ENCODE data around the gene BANP. TPM values are rescaled to one million over a fixed set of nuclear protein-coding genes. Genes with fewer than 3 reads are reported as not detected.

BANP gene
- total and polyA plus RNA-seq, 2 of the 8 experiments (the other 6 are each of a cell fraction or from before 2014, with no cell fraction given) = 25.8 to 39.8 TPM

DNA sequence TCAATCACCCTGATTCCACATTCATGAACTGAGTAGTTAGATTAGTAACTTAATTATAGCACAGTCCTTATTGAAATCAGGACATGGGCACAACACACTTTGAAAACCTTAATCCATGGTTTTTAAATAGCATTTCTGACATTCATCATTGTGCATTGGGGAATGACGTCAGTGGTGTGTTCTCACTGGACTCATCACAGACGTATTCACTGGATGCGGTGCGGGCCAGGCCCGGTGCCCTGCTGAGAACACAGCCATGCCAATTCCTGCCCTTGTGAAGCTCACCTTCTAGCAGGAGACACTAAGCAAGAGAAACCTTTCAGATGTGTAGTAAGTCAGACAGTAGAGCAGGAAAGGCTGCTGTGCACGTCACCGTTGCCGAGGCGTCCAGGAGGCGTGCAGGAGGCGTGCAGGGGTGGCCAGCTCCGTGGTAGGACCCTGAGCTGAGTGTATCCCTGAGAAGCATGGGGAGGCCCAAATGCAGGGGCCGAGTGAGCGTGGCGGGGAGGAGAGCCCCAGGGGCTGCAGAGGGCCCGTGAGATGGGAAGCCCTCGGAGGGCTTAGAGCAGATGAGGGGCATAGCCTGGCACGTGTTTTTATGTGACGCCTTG is 12.9 kb downstream of the BANP start:
- Histone ChIP-seq H2BK12ac (ENCODE audit: low read depth, low read length) (no peak overlapping the region), H2AFZ (ENCODE audit: low read length) (no peak overlapping the region), H3K27me3 (replicated peaks in 1 of 4; ENCODE audit: control insufficient read depth in 3 of 4, extremely low read depth in 1 of 4, insufficient read depth in 3 of 4, low read length in 3 of 4) (no peaks in the 10 kb centered on the region), H2AK5ac (ENCODE audit: low read depth, low read length) (0 out of 2 replicates have a peak overlapping the region, but pooled peaks have one; percentile 24), H3K79me2 (ENCODE audit: control insufficient read depth in 1 of 2, insufficient read depth in 2 of 2, low read length in 2 of 2) (peaks cover 0 to 90% of the 10 kb centered on the region in 2 experiments), H3K4ac (replicated peaks; ENCODE audit: insufficient read length, low read depth, low read length) (peak overlapping the region; percentile 57), H4K5ac (ENCODE audit: insufficient read length, low read depth, low read length) (no peak overlapping the region), H2BK15ac (ENCODE audit: low read length) (no peak overlapping the region), H4K20me1 (replicated peaks in 1 of 2; ENCODE audit: control insufficient read depth in 1 of 2, insufficient read depth in 2 of 2, low read length in 2 of 2) (peaks cover 5 to 16% of the 10 kb centered on the region in 2 experiments), H3K79me1 (ENCODE audit: low read depth, low read length) (peaks cover 14% of the 10 kb centered on the region), H4K91ac (replicated peaks; ENCODE audit: insufficient read length, low read length) (peak overlapping the region; percentile 61), H3K27ac (ENCODE audit: low read depth, low read length) (no peak overlapping the region), H3K56ac (replicated peaks; ENCODE audit: insufficient read length, low read depth, low read length) (no peak overlapping the region), H2BK20ac (ENCODE audit: low read length) (no peak overlapping the region), H3K36me3 (ENCODE audit: control insufficient read depth in 2 of 4, insufficient read depth in 4 of 4, low read length in 3 of 4) (peaks cover 0 to 2% (median under 1%) of the 10 kb centered on the region in 4 experiments; a peak in 1 of 8 replicates), H3K14ac (ENCODE audit: insufficient read length) (no peak overlapping the region), H3K9ac (replicated peaks in 1 of 4; ENCODE audit: extremely low read depth in 1 of 4, low read depth in 3 of 4, low read length in 3 of 4) (peak overlapping the region in 1 of 4 experiments; percentile 26; a peak in 1 of 7 replicates), H2BK120ac (replicated peaks; ENCODE audit: low read depth, low read length) (no peak overlapping the region), H3K4me1 (replicated peaks in 1 of 4; ENCODE audit: control insufficient read depth in 3 of 4, insufficient read depth in 4 of 4, low read length in 3 of 4) (peaks cover 0 to 13% (median under 1%) of the 10 kb centered on the region in 4 experiments; a peak in 2 of 7 replicates), H2BK5ac (ENCODE audit: low read depth, low read length) (peak overlapping the region; percentile 32; the same call in 1 of the 2 replicates), H3K9me3 (ENCODE audit: insufficient read depth in 2 of 2, low read depth in 1 of 2, low read length in 1 of 2) (no peaks in the 10 kb centered on the region), H3K23ac (ENCODE audit: insufficient read length) (no peak overlapping the region), H3K18ac (ENCODE audit: extremely low read depth, low read length) (no peak overlapping the region), H3K4me3 (ENCODE audit: extremely low read depth in 1 of 4, insufficient read depth in 2 of 4, low read depth in 3 of 4, low read length in 4 of 4) (no peak overlapping the region), H4K8ac (ENCODE audit: extremely low read depth, insufficient read depth, low read length) (no peak overlapping the region; the same call in 1 of the 2 replicates), H3K23me2 (ENCODE audit: low read depth, low read length) (no peaks in the 10 kb centered on the region), H3K4me2 (ENCODE audit: insufficient read depth in 1 of 2, low read depth in 2 of 2, low read length in 2 of 2) (no peak overlapping the region)
- 95% methylated on average over 19 of the region's 19 CpGs; no CpG with 5 or more reads in 1 of the 2 experiments for WGBS, 2 experiments (ENCODE audit: extremely low coverage in 1 of 2, insufficient coverage in 1 of 2, insufficient read length in 1 of 2, insufficient replicate concordance in 2 of 2, low coverage in 1 of 2, low lambda C conversion rate in 2 of 2, missing lambda C conversion rate in 1 of 2)
- POLR2A ChIA-PET (ENCODE audit: partially characterized antibody) = interaction anchor here (7.1 kb wide), 1 partner anchor 11 kb away, joined by 40 read pairs; the partner anchor contains the start of gene BANP
- TF ChIP-seq, protein P1, sequence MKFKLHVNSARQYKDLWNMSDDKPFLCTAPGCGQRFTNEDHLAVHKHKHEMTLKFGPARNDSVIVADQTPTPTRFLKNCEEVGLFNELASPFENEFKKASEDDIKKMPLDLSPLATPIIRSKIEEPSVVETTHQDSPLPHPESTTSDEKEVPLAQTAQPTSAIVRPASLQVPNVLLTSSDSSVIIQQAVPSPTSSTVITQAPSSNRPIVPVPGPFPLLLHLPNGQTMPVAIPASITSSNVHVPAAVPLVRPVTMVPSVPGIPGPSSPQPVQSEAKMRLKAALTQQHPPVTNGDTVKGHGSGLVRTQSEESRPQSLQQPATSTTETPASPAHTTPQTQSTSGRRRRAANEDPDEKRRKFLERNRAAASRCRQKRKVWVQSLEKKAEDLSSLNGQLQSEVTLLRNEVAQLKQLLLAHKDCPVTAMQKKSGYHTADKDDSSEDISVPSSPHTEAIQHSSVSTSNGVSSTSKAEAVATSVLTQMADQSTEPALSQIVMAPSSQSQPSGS (IDR thresholded peaks at IDR 0.05; ENCODE audit: low read length) = no peak
- TF ChIP-seq KDM1A (IDR thresholded peaks at IDR 0.05; ENCODE audit: borderline replicate concordance, low read length) (no peak), GTF2F1 (IDR thresholded peaks at IDR 0.05; ENCODE audit: borderline replicate concordance, low read depth, low read length) (no peak), MAFK (IDR thresholded peaks at IDR 0.05; ENCODE audit: low read depth, low read length) (no peak), CEBPB (IDR thresholded peaks at IDR 0.05; ENCODE audit: low read depth, low read length) (no peak), POLR2AphosphoS5 (IDR thresholded peaks at IDR 0.05; ENCODE audit: low read depth, low read length) (no peak), BRCA1 (IDR thresholded peaks at IDR 0.05; ENCODE audit: low read depth, low read length) (no peak), RFX5 (IDR thresholded peaks at IDR 0.05; ENCODE audit: borderline replicate concordance, low read depth, low read length) (no peak), ZNF274 (IDR thresholded peaks at IDR 0.05; ENCODE audit: borderline replicate concordance, extremely low read depth, low read length) (no peak), RAD21 (IDR thresholded peaks at IDR 0.05 in 1 of 2, conservative IDR thresholded peaks at IDR 0.05 in 1 of 2; ENCODE audit: low read depth in 2 of 2, low read length in 2 of 2) (no peak)
- no peak for DNase-seq (ENCODE audit: low read depth in 1 of 2, low spot score in 2 of 2)
- CTCF ChIA-PET (ENCODE audit: partially characterized antibody) = no interaction called here
- FAIRE-seq = no peak
